GM23338 (cell line): ENCODE results near the gene DPYD. TPM values are rescaled to one million over a fixed set of nuclear protein-coding genes. Genes with fewer than 3 reads are reported as not detected.

Experiments
- ATAC-seq: fragments of 200-7000 bp; cut with Tn5 transposase; 3 replicates; pipeline ENCODE4 v1.9.1; 2020
- DNase-seq: peaks from one replicate; pipeline ENCODE4 v3.0.0-alpha.2; 2015; ENCODE audit warnings: low spot score
- H2AFZ ChIP-seq: fragments of 200-600 bp; sonication (generic); 2 replicates; pipeline ENCODE4 v1.8.0; 2016; ENCODE audit warnings: antibody characterized with exemption, mild to moderate bottlenecking, moderate library complexity
- H3F3A ChIP-seq: fragments of 200-600 bp; sonication (generic); replicated peaks from 2 replicates; pipeline ENCODE4 v1.8.0; 2017; ENCODE audit warnings: antibody characterized with exemption, mixed run types, low read depth
- H3K27ac ChIP-seq: fragments of 200-600 bp; sonication (generic); 2 replicates; pipeline ENCODE4 v1.6.1; 2016; ENCODE audit warnings: low read depth
- H3K27me3 ChIP-seq: fragments of 200-600 bp; sonication (generic); 2 replicates; pipeline ENCODE4 v1.8.0; 2016; ENCODE audit warnings: mild to moderate bottlenecking, mixed run types, moderate library complexity; ENCODE audit not compliant: insufficient read depth
- H3K36me3 ChIP-seq: fragments of 200-600 bp; sonication (generic); 2 replicates; pipeline ENCODE4 v1.8.0; 2016; ENCODE audit warnings: mild to moderate bottlenecking; ENCODE audit not compliant: insufficient read depth
- H3K4me1 ChIP-seq: fragments of 200-600 bp; sonication (generic); 2 replicates; pipeline ENCODE4 v1.8.0; 2016; ENCODE audit warnings: mild to moderate bottlenecking, moderate library complexity; ENCODE audit not compliant: insufficient read depth
- H3K4me2 ChIP-seq: fragments of 200-600 bp; sonication (generic); 2 replicates; pipeline ENCODE4 v1.7.1; 2017; ENCODE audit warnings: mixed run types
- H3K4me3 ChIP-seq: fragments of 200-600 bp; sonication (generic); 2 replicates; pipeline ENCODE4 v1.6.1; 2016; ENCODE audit warnings: mixed run types
- H3K79me2 ChIP-seq: fragments of 200-600 bp; sonication (generic); replicated peaks from 2 replicates; pipeline ENCODE4 v1.8.0; 2017; ENCODE audit warnings: mild to moderate bottlenecking; ENCODE audit not compliant: insufficient read depth
- H3K9me2 ChIP-seq: fragments of 200-600 bp; sonication (generic); 2 replicates; pipeline ENCODE4 v1.8.0; 2017; ENCODE audit not compliant: insufficient read depth
- H4K20me1 ChIP-seq: fragments of 200-600 bp; sonication (generic); replicated peaks from 2 replicates; pipeline ENCODE4 v1.8.0; 2017; ENCODE audit warnings: mild to moderate bottlenecking; ENCODE audit not compliant: insufficient read depth
- H3K27ac Mint-ChIP-seq: 2 replicates; pipeline ENCODE4 v1.8.0; 2020; ENCODE audit warnings: inconsistent platforms, mild to moderate bottlenecking, moderate library complexity, mixed read lengths
- H3K27me3 Mint-ChIP-seq: 3 replicates; pipeline ENCODE4 v1.8.0; 2022; ENCODE audit warnings: low read depth, mild to moderate bottlenecking, moderate library complexity, mixed read lengths, inconsistent platforms; ENCODE audit not compliant: insufficient read depth, poor library complexity
- H3K36me3 Mint-ChIP-seq: 3 replicates; pipeline ENCODE4 v1.8.0; 2021; ENCODE audit warnings: low read depth, mild to moderate bottlenecking, inconsistent platforms, moderate library complexity, mixed read lengths
- H3K4me1 Mint-ChIP-seq: 3 replicates; pipeline ENCODE4 v1.8.0; 2020; ENCODE audit warnings: mild to moderate bottlenecking, inconsistent platforms, mixed read lengths
- H3K4me3 Mint-ChIP-seq: 3 replicates; pipeline ENCODE4 v1.8.0; 2021; ENCODE audit warnings: moderate library complexity, mild to moderate bottlenecking, inconsistent platforms, mixed read lengths
- H3K9me3 Mint-ChIP-seq: 3 replicates; pipeline ENCODE4 v1.8.0; 2020; ENCODE audit warnings: moderate library complexity, mild to moderate bottlenecking, inconsistent platforms, mixed read lengths
- CREB1 ChIP-seq: fragments of 250-450 bp; sonication (Bioruptor Pico); IDR thresholded peaks from 2 replicates; pipeline ENCODE4 v1.5.0; 2020; ENCODE audit warnings: low read depth, mild to moderate bottlenecking, moderate library complexity
- ETS1 ChIP-seq: IDR thresholded peaks from 2 replicates; pipeline ENCODE4 v1.6.1; 2016; ENCODE audit warnings: antibody characterized with exemption
- EZH2 ChIP-seq: fragments of 200-600 bp; sonication (generic); IDR thresholded peaks from one replicate; pipeline ENCODE4 v1.8.0; 2017; ENCODE audit warnings: antibody characterized with exemption, mild to moderate bottlenecking, low read depth; ENCODE audit not compliant: unreplicated experiment
- EZH2phosphoT487 ChIP-seq: fragments of 200-600 bp; sonication (generic); IDR thresholded peaks from one replicate; pipeline ENCODE4 v1.8.1; 2018; ENCODE audit warnings: antibody characterized with exemption; ENCODE audit not compliant: unreplicated experiment
- JUNB ChIP-seq: IDR thresholded peaks from one replicate; pipeline ENCODE4 v1.6.1; 2016; ENCODE audit warnings: antibody characterized with exemption; ENCODE audit not compliant: unreplicated experiment
- NANOG ChIP-seq: IDR thresholded peaks from 2 replicates; pipeline ENCODE4 v1.6.1; 2016; ENCODE audit warnings: antibody characterized with exemption, borderline replicate concordance
- POLR2AphosphoS5 ChIP-seq: IDR thresholded peaks from 2 replicates; pipeline ENCODE4 v1.6.1; 2016; ENCODE audit warnings: antibody characterized with exemption, low read depth
- ZNF331 ChIP-seq: fragments of 250-450 bp; sonication (Bioruptor Pico); IDR thresholded peaks from 2 replicates; pipeline ENCODE4 v1.5.0; 2020; ENCODE audit warnings: low read depth, mild to moderate bottlenecking, moderate library complexity
- polyA plus RNA-seq: library from polyadenylated mRNA; unstranded; fragments of >200 nt; fragmentation: Nextera tagmentation; extraction: Ambion mirVana; gene quantifications from 2 replicates; pipeline ENCODE4 v1.2.1, GENCODE V29; 2016
- total RNA-seq: library from RNA; depleted of rRNA; stranded (reverse); fragments of >200 nt; shearing (Covaris generic); gene quantifications from 2 replicates; pipeline ENCODE4 v1.2.3, GENCODE V29; 2014
- TF ChIP-seq, protein P1 (sequence below), 2 experiments: fragments of 200-600 bp in 1 of 2; sonication (generic) in 1 of 2; conservative IDR thresholded peaks; 2 replicates each; pipeline versions ENCODE4 v1.5.1 to v1.6.1; 2016 to 2017; ENCODE audit warnings: antibody characterized with exemption in 2 of 2, low read depth in 2 of 2, mild to moderate bottlenecking in 2 of 2, moderate library complexity in 1 of 2
- TF ChIP-seq, protein P2 (sequence below): IDR thresholded peaks from one replicate; pipeline ENCODE4 v1.6.1; 2018; ENCODE audit warnings: antibody characterized with exemption; ENCODE audit not compliant: unreplicated experiment

The DPYD gene
- total and polyA plus RNA-seq, 2 experiments from 2014 or later, result 0.50 to 1.6 TPM

GRCh38 chr1:97297611-97298010 lies 623.2 kb downstream of the DPYD start:
- H3K27me3 Mint-ChIP-seq, result no peaks in the 10 kb centered on the region
- Histone ChIP-seq H3K4me2 (no peak overlapping the region), H2AFZ (no peak overlapping the region), H3K36me3 (no peaks in the 10 kb centered on the region), H3K4me3 (no peak overlapping the region), H3K79me2 (no peaks in the 10 kb centered on the region), H3K27me3 (no peaks in the 10 kb centered on the region), H4K20me1 (no peaks in the 10 kb centered on the region), H3K27ac (no peak overlapping the region), H3F3A (no peaks in the 10 kb centered on the region), H3K4me1 (no peaks in the 10 kb centered on the region), H3K9me2 (no peaks in the 10 kb centered on the region)
- H3K4me3 Mint-ChIP-seq, result no peak overlapping the region
- no peak overlapping the region for H3K27ac Mint-ChIP-seq
- H3K9me3 Mint-ChIP-seq, result no peaks in the 10 kb centered on the region
- 0 out of 3 replicates have a peak, but pooled peaks cover 3% of the 10 kb centered on the region for H3K4me1 Mint-ChIP-seq
- H3K36me3 Mint-ChIP-seq, result peaks cover under 1% of the 10 kb centered on the region; the same call in 1 of the 3 replicates
- DNase-seq (peak; percentile 5), ATAC-seq (no peak)
- no peak for TF ChIP-seq ETS1
- TF ChIP-seq, protein P1, sequence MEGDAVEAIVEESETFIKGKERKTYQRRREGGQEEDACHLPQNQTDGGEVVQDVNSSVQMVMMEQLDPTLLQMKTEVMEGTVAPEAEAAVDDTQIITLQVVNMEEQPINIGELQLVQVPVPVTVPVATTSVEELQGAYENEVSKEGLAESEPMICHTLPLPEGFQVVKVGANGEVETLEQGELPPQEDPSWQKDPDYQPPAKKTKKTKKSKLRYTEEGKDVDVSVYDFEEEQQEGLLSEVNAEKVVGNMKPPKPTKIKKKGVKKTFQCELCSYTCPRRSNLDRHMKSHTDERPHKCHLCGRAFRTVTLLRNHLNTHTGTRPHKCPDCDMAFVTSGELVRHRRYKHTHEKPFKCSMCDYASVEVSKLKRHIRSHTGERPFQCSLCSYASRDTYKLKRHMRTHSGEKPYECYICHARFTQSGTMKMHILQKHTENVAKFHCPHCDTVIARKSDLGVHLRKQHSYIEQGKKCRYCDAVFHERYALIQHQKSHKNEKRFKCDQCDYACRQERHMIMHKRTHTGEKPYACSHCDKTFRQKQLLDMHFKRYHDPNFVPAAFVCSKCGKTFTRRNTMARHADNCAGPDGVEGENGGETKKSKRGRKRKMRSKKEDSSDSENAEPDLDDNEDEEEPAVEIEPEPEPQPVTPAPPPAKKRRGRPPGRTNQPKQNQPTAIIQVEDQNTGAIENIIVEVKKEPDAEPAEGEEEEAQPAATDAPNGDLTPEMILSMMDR (conservative IDR thresholded peaks at IDR 0.05; ENCODE audit: low read depth in 2 of 2), result no peak
- no peak for TF ChIP-seq ZNF331 (CRISPR knock-in tag)
- no peak for TF ChIP-seq EZH2
- no peak for TF ChIP-seq CREB1 (CRISPR knock-in tag)
- TF ChIP-seq NANOG, result no peak
- no peak for TF ChIP-seq POLR2AphosphoS5

DNA sequence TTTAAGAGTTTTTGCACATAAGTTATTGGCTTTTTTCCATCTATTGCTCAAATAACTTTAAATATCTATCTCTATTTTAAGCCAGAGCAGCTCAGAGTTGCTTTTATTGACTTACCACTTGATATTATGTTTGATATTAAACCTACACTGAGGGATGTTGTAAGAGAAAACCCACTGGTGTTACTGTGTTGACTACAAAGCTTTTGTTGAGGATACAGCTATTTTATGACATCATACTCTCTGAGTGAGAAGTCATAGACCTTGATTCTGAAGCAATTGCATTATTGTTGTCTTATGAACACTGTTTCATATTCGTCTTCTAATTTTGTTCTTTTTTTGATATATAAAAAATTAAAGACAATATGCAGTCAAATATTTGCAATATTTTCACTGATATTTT lies 638.9 kb downstream of the DPYD start:
- Histone ChIP-seq H3K4me1 (no peaks in the 10 kb centered on the region), H3K27me3 (no peaks in the 10 kb centered on the region), H3F3A (no peaks in the 10 kb centered on the region), H3K79me2 (no peaks in the 10 kb centered on the region), H3K4me2 (no peak overlapping the region), H3K27ac (no peak overlapping the region), H3K4me3 (no peak overlapping the region), H4K20me1 (no peaks in the 10 kb centered on the region), H2AFZ (no peak overlapping the region), H3K36me3 (no peaks in the 10 kb centered on the region), H3K9me2 (no peaks in the 10 kb centered on the region; the same call in 1 of the 2 replicates)
- ATAC-seq, result no peak
- Mint-ChIP-seq H3K4me1 (no peaks in the 10 kb centered on the region), H3K9me3 (peaks cover 21% of the 10 kb centered on the region; the same call in 2 of the 3 replicates), H3K36me3 (peaks cover 4% of the 10 kb centered on the region; the same call in 1 of the 3 replicates), H3K27ac (no peak overlapping the region), H3K27me3 (no peaks in the 10 kb centered on the region), H3K4me3 (no peak overlapping the region)
- DNase-seq, result no peak
- TF ChIP-seq, protein P2, sequence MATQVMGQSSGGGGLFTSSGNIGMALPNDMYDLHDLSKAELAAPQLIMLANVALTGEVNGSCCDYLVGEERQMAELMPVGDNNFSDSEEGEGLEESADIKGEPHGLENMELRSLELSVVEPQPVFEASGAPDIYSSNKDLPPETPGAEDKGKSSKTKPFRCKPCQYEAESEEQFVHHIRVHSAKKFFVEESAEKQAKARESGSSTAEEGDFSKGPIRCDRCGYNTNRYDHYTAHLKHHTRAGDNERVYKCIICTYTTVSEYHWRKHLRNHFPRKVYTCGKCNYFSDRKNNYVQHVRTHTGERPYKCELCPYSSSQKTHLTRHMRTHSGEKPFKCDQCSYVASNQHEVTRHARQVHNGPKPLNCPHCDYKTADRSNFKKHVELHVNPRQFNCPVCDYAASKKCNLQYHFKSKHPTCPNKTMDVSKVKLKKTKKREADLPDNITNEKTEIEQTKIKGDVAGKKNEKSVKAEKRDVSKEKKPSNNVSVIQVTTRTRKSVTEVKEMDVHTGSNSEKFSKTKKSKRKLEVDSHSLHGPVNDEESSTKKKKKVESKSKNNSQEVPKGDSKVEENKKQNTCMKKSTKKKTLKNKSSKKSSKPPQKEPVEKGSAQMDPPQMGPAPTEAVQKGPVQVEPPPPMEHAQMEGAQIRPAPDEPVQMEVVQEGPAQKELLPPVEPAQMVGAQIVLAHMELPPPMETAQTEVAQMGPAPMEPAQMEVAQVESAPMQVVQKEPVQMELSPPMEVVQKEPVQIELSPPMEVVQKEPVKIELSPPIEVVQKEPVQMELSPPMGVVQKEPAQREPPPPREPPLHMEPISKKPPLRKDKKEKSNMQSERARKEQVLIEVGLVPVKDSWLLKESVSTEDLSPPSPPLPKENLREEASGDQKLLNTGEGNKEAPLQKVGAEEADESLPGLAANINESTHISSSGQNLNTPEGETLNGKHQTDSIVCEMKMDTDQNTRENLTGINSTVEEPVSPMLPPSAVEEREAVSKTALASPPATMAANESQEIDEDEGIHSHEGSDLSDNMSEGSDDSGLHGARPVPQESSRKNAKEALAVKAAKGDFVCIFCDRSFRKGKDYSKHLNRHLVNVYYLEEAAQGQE, result no peak
- TF ChIP-seq EZH2phosphoT487 (no peak), EZH2 (no peak), ZNF331 (CRISPR knock-in tag) (no peak), JUNB (no peak), NANOG (no peak), POLR2AphosphoS5 (no peak), CREB1 (CRISPR knock-in tag) (no peak), ETS1 (no peak)
- TF ChIP-seq, protein P1 (conservative IDR thresholded peaks at IDR 0.05; ENCODE audit: low read depth in 2 of 2), result no peak
